Chondrocyte (in vitro differentiated cells): ENCODE results near the gene CZIB. TPM values are rescaled to one million over a fixed set of nuclear protein-coding genes. Genes with fewer than 3 reads are reported as not detected.

Source experiments
- DNase-seq: peaks from one replicate; pipeline ENCODE4 v3.0.0; 2021; ENCODE audit warnings: mixed read lengths, low spot score
- H3K27ac Mint-ChIP-seq: one replicate; pipeline ENCODE4 v1.8.0; 2021; ENCODE audit warnings: mild to moderate bottlenecking, moderate library complexity, mixed read lengths; ENCODE audit not compliant: unreplicated experiment
- H3K27me3 Mint-ChIP-seq: 2 replicates; pipeline ENCODE4 v1.8.0; 2021; ENCODE audit warnings: low read depth, mixed read lengths
- H3K36me3 Mint-ChIP-seq: 2 replicates; pipeline ENCODE4 v1.8.0; 2021; ENCODE audit warnings: low read depth, mixed read lengths
- H3K4me1 Mint-ChIP-seq: 2 replicates; pipeline ENCODE4 v1.8.0; 2021; ENCODE audit warnings: low read depth, mild to moderate bottlenecking, mixed read lengths
- H3K4me3 Mint-ChIP-seq: one replicate; pipeline ENCODE4 v1.8.0; 2021; ENCODE audit warnings: mild to moderate bottlenecking, moderate library complexity, mixed read lengths; ENCODE audit not compliant: unreplicated experiment
- H3K9me3 Mint-ChIP-seq: 2 replicates; pipeline ENCODE4 v1.8.0; 2021; ENCODE audit warnings: low read depth, mixed read lengths
- CTCF ChIP-seq: fragments of 200-600 bp; sonication (generic); IDR thresholded peaks from 2 replicates; pipeline ENCODE4 v1.5.0; 2021; ENCODE audit warnings: antibody characterized with exemption, mild to moderate bottlenecking, moderate library complexity
- total RNA-seq: library from RNA; stranded (reverse); gene quantifications from 3 replicates; pipeline ENCODE4 v1.2.1, GENCODE V29; 2021

CZIB gene
- total RNA-seq, 1 donor from 2014 or later, result 41.6 TPM

GRCh38 chr1:53264048-53264447 is 43.6 kb upstream of the CZIB start:
- TF ChIP-seq CTCF, result no peak

GRCh38 chr1:53262000-53262399 is 41.6 kb upstream of the CZIB start:
- Mint-ChIP-seq H3K4me3 (no peak overlapping the region), H3K27me3 (no peaks in the 10 kb centered on the region), H3K27ac (no peak overlapping the region), H3K9me3 (no peaks in the 10 kb centered on the region), H3K36me3 (peaks cover 9% of the 10 kb centered on the region), H3K4me1 (no peaks in the 10 kb centered on the region)
- TF ChIP-seq CTCF, result no peak
- DNase-seq, result no peak

More at GRCh38 chr1:53264048-53264447, 43.6 kb upstream of the CZIB start:
- Mint-ChIP-seq H3K4me3 (no peak overlapping the region), H3K4me1 (no peaks in the 10 kb centered on the region), H3K27me3 (no peaks in the 10 kb centered on the region), H3K9me3 (no peaks in the 10 kb centered on the region), H3K27ac (no peak overlapping the region), H3K36me3 (peaks cover 9% of the 10 kb centered on the region)
- no peak for DNase-seq

- H3K4me3 Mint-ChIP-seq, result no peak overlapping the region
- TF ChIP-seq CTCF, result no peak
- no peaks in the 10 kb centered on the region for H3K27me3 Mint-ChIP-seq
- no peaks in the 10 kb centered on the region for H3K9me3 Mint-ChIP-seq
- no peak for DNase-seq
- H3K27ac Mint-ChIP-seq, result no peak overlapping the region
- no peaks in the 10 kb centered on the region for H3K4me1 Mint-ChIP-seq
- peaks cover 9% of the 10 kb centered on the region for H3K36me3 Mint-ChIP-seq
Observed at GRCh38 chr1:53260631-53261247, 40.3 kb upstream of the CZIB start.

GRCh38 chr1:53259932-53260331 is 39.5 kb upstream of the CZIB start:
- TF ChIP-seq CTCF, result no peak
- no peaks in the 10 kb centered on the region for H3K4me1 Mint-ChIP-seq
- H3K4me3 Mint-ChIP-seq, result no peak overlapping the region
- no peaks in the 10 kb centered on the region for H3K9me3 Mint-ChIP-seq
- H3K27ac Mint-ChIP-seq, result no peak overlapping the region
- no peak for DNase-seq
- peaks cover 4% of the 10 kb centered on the region for H3K36me3 Mint-ChIP-seq
- H3K27me3 Mint-ChIP-seq, result no peaks in the 10 kb centered on the region

- no peaks in the 10 kb centered on the region for H3K36me3 Mint-ChIP-seq
- no peaks in the 10 kb centered on the region for H3K9me3 Mint-ChIP-seq
- H3K4me1 Mint-ChIP-seq, result no peaks in the 10 kb centered on the region
- no peak for TF ChIP-seq CTCF
- no peak overlapping the region for H3K27ac Mint-ChIP-seq
- no peak overlapping the region for H3K4me3 Mint-ChIP-seq
- DNase-seq, result no peak
- H3K27me3 Mint-ChIP-seq, result no peaks in the 10 kb centered on the region
Observed at GRCh38 chr1:53258216-53258615, 37.8 kb upstream of the CZIB start.
